SK-N-SH (cell line): ENCODE results near the gene MLIP. TPM values are rescaled to one million over a fixed set of nuclear protein-coding genes. Genes with fewer than 3 reads are reported as not detected.

ENCODE experiments used
- CTCF ChIA-PET: fragments of 300-600, 350-600 bp; formaldehyde crosslinking; extraction: SDS; loops from one replicate; lab custom pipeline; 2021; lab: Yijun Ruan, JAX
- POLR2A ChIA-PET: fragments of 350-600 bp; sonication (Branson Sonifier 250); formaldehyde crosslinking; extraction: SDS; loops from one replicate; lab custom pipeline; 2020; ENCODE audit warnings: antibody characterized with exemption, inconsistent platforms; lab: Yijun Ruan, JAX
- DNase-seq: peaks from one replicate; pipeline ENCODE4 v3.0.0; 2012
- H2AFZ ChIP-seq: fragments of 200-600 bp; sonication (generic); 2 replicates; pipeline ENCODE4 v1.8.1; 2016; ENCODE audit warnings: antibody characterized with exemption, mild to moderate bottlenecking, low read depth
- H3F3A ChIP-seq: fragments of 200-600 bp; sonication (generic); replicated peaks from 2 replicates; pipeline ENCODE3; 2016; ENCODE audit warnings: antibody characterized with exemption, mild to moderate bottlenecking; ENCODE audit not compliant: insufficient read depth
- H3K27ac ChIP-seq, 2 experiments: fragments of 200-500 bp in 1 of 2; fragments of 200-600 bp in 1 of 2; sonication (Bioruptor generic) in 1 of 2; sonication (generic), shearing (Covaris generic) in 1 of 2; 2 replicates each; pipeline versions ENCODE4 v1.5.1 to v1.6.1; 2014 to 2016; ENCODE audit warnings: low read depth in 2 of 2, inconsistent platforms in 1 of 2, low read length in 1 of 2, mild to moderate bottlenecking in 1 of 2, mixed read lengths in 1 of 2
- H3K27me3 ChIP-seq: fragments of 200-600 bp; sonication (generic), shearing (Covaris generic); 2 replicates; pipeline ENCODE4 v1.6.1; 2016; ENCODE audit warnings: mixed run types; ENCODE audit not compliant: insufficient read depth
- H3K36me3 ChIP-seq, 2 experiments: fragments of 200-500 bp in 1 of 2; fragments of 200-600 bp in 1 of 2; sonication (Bioruptor generic) in 1 of 2; sonication (generic) in 1 of 2; replicated peaks in 1 of 2; 2 replicates each; pipeline versions ENCODE3 to v1.5.1; 2014 to 2016; ENCODE audit warnings: low read length in 1 of 2, mild to moderate bottlenecking in 1 of 2; ENCODE audit not compliant: insufficient read depth in 2 of 2, control insufficient read depth in 1 of 2
- H3K4me1 ChIP-seq, 2 experiments: fragments of 200-500 bp in 1 of 2; fragments of 200-600 bp in 1 of 2; sonication (Bioruptor generic) in 1 of 2; sonication (generic), shearing (Covaris generic) in 1 of 2; 2 replicates each; pipeline versions ENCODE4 v1.5.1 to v1.6.1; 2014 to 2016; ENCODE audit warnings: low read depth in 1 of 2, low read length in 1 of 2, mixed run types in 1 of 2; ENCODE audit not compliant: insufficient read depth in 2 of 2, control insufficient read depth in 1 of 2
- H3K4me2 ChIP-seq: fragments of 200-600 bp; sonication (generic), shearing (Covaris generic); 2 replicates; pipeline ENCODE4 v1.6.1; 2017; ENCODE audit warnings: mixed run types
- H3K4me3 ChIP-seq, 2 experiments: fragments of 200-500 bp in 1 of 2; fragments of 200-600 bp in 1 of 2; sonication (Bioruptor generic) in 1 of 2; sonication (generic), shearing (Covaris generic) in 1 of 2; 2 replicates each; pipeline versions ENCODE4 v1.5.1 to v1.8.1; 2014 to 2016; ENCODE audit warnings: low read depth in 2 of 2, inconsistent platforms in 1 of 2, low read length in 1 of 2, mild to moderate bottlenecking in 1 of 2, mixed read lengths in 1 of 2, moderate library complexity in 1 of 2
- H3K79me2 ChIP-seq: fragments of 200-600 bp; sonication (generic); 2 replicates; pipeline ENCODE4 v1.8.1; 2017; ENCODE audit warnings: mild to moderate bottlenecking; ENCODE audit not compliant: insufficient read depth
- H3K9ac ChIP-seq: fragments of 200-600 bp; sonication (generic); 2 replicates; pipeline ENCODE4 v1.6.1; 2017; ENCODE audit warnings: mixed run types
- H3K9me2 ChIP-seq: fragments of 200-600 bp; sonication (generic); 2 replicates; pipeline ENCODE4 v1.6.1; 2017; ENCODE audit warnings: mixed run types
- H3K9me3 ChIP-seq: fragments of 200-600 bp; sonication (generic); 2 replicates; pipeline ENCODE4 v1.6.1; 2017; ENCODE audit warnings: mixed run types, mild to moderate bottlenecking, moderate library complexity
- H4K20me1 ChIP-seq: fragments of 200-600 bp; sonication (generic); 2 replicates; pipeline ENCODE4 v1.6.1; 2017; ENCODE audit warnings: mild to moderate bottlenecking, mixed run types; ENCODE audit not compliant: insufficient read depth
- ELF1 ChIP-seq: IDR thresholded peaks from 2 replicates; pipeline ENCODE4 v1.4.0; 2012
- EZH2phosphoT487 ChIP-seq: fragments of 200-600 bp; sonication (generic); IDR thresholded peaks from 2 replicates; pipeline ENCODE4 v1.6.1; 2017; ENCODE audit warnings: low read depth, mixed run types, mild to moderate bottlenecking, antibody characterized with exemption, moderate library complexity, borderline replicate concordance
- FOXJ3 ChIP-seq: sonication (generic); formaldehyde crosslinking; IDR thresholded peaks from 2 replicates; pipeline ENCODE4 v1.5.1; 2020; ENCODE audit warnings: mild to moderate bottlenecking, missing genetic modification reagents
- GABPA ChIP-seq: IDR thresholded peaks from 2 replicates; pipeline ENCODE4 v1.4.0; 2012; ENCODE audit warnings: low read depth, mild to moderate bottlenecking
- IRF3 ChIP-seq: fragments of 150-350 bp; IDR thresholded peaks from 2 replicates; pipeline ENCODE4 v1.6.1; 2016; ENCODE audit warnings: mild to moderate bottlenecking, low read depth, low read length
- MEF2A ChIP-seq: IDR thresholded peaks from 2 replicates; pipeline ENCODE4 v1.4.0; 2012; ENCODE audit warnings: low read depth, borderline replicate concordance
- PBX3 ChIP-seq: IDR thresholded peaks from 2 replicates; pipeline ENCODE4; 2012
- RCOR1 ChIP-seq: fragments of 150-350 bp; IDR thresholded peaks from 2 replicates; pipeline ENCODE4 v1.6.1; 2017; ENCODE audit warnings: antibody characterized with exemption, low read length
- REST ChIP-seq: IDR thresholded peaks from 2 replicates; pipeline ENCODE4 v1.6.1; 2012; ENCODE audit warnings: mild to moderate bottlenecking, low read depth, low read length, moderate library complexity
- RFX5 ChIP-seq: IDR thresholded peaks from 2 replicates; pipeline ENCODE4 v1.6.1; 2012; ENCODE audit warnings: mild to moderate bottlenecking, improper control_type of control experiment, low read length
- RXRA ChIP-seq: IDR thresholded peaks from 2 replicates; pipeline ENCODE4 v1.4.0; 2012; ENCODE audit warnings: low read depth, mild to moderate bottlenecking, borderline replicate concordance
- SMC3 ChIP-seq: IDR thresholded peaks from 2 replicates; pipeline ENCODE4 v1.6.1; 2012; ENCODE audit warnings: low read depth, low read length, improper control_type of control experiment
- TAF1 ChIP-seq: IDR thresholded peaks from 2 replicates; pipeline ENCODE4 v1.6.1; 2012; ENCODE audit warnings: low read depth, mild to moderate bottlenecking, low read length, moderate library complexity, borderline replicate concordance
- TCF12 ChIP-seq: IDR thresholded peaks from 2 replicates; pipeline ENCODE4 v1.4.0; 2012
- TEAD4 ChIP-seq: IDR thresholded peaks from 2 replicates; pipeline ENCODE4 v1.4.0; 2012; ENCODE audit warnings: mild to moderate bottlenecking, borderline replicate concordance; ENCODE audit not compliant: insufficient read depth
- USF2 ChIP-seq: fragments of 150-350 bp; IDR thresholded peaks from 2 replicates; pipeline ENCODE4 v1.6.1; 2017; ENCODE audit warnings: antibody characterized with exemption, low read length, low read depth, borderline replicate concordance
- WGBS: methylation state at CpG from one replicate; pipeline ENCODE4 v1.1.6; 2017; ENCODE audit warnings: low lambda C conversion rate; 5-methylcytosine and 5-hydroxymethylcytosine counted together
- polyA plus RNA-seq, 3 experiments: library from polyadenylated mRNA; depleted of rRNA; stranded (reverse); fragments of >200 nt; gene quantifications; 2 replicates each; pipeline ENCODE4 v1.2.3, GENCODE V29; 2012
- TF ChIP-seq, protein P1 (sequence below): IDR thresholded peaks from 2 replicates; pipeline ENCODE4 v1.4.0; 2012; ENCODE audit warnings: low read depth, borderline replicate concordance

Gene MLIP
- polyA plus RNA-seq, 1 of the 3 experiments (the other 2 are of a cell fraction) = not detected

DNA sequence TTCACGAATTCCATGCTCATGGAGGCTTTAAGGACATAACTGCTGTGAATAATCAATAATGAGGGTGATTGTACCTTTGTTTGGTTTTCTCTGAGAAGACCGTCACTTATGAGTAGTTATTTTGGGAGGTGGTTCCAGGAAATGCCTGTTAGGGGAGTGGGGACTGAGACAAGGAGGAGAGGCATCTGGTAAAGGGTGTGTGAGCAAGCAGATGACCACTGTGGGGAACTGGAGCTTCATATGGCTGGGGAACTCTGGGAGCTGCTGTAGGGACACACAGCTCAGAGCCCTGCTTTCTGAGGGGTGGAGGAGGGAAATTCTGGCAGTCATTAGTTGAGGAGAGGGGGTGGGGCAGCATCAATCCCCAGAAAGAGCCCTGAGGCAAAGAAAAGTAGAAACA lies 125.7 kb downstream of the MLIP start:
- Histone ChIP-seq H3K79me2 (no peaks in the 10 kb centered on the region), H3K36me3 (no peaks in the 10 kb centered on the region), H3K4me3 (no peak overlapping the region), H3K9ac (no peak overlapping the region), H4K20me1 (no peaks in the 10 kb centered on the region), H2AFZ (no peak overlapping the region), H3K4me2 (no peak overlapping the region), H3K9me2 (no peaks in the 10 kb centered on the region), H3K9me3 (no peaks in the 10 kb centered on the region), H3F3A (peaks cover 4% of the 10 kb centered on the region), H3K4me1 (peaks cover 0 to 3% of the 10 kb centered on the region in 2 experiments; a peak in 1 of 4 replicates), H3K27me3 (peaks cover 9% of the 10 kb centered on the region; the same call in 1 of the 2 replicates), H3K27ac (no peak overlapping the region)
- ChIA-PET CTCF (no interaction called here), POLR2A (no interaction called here)
- TF ChIP-seq SMC3 = no peak
- TF ChIP-seq ELF1 = no peak
- TF ChIP-seq RCOR1 = no peak
- no peak for TF ChIP-seq USF2
- TF ChIP-seq TAF1 = no peak
- no peak for TF ChIP-seq EZH2phosphoT487
- TF ChIP-seq RXRA = no peak
- no peak for TF ChIP-seq TEAD4
- TF ChIP-seq TCF12 = no peak
- no peak for TF ChIP-seq PBX3
- no peak for TF ChIP-seq FOXJ3 (CRISPR knock-in tag)
- TF ChIP-seq, protein P1, sequence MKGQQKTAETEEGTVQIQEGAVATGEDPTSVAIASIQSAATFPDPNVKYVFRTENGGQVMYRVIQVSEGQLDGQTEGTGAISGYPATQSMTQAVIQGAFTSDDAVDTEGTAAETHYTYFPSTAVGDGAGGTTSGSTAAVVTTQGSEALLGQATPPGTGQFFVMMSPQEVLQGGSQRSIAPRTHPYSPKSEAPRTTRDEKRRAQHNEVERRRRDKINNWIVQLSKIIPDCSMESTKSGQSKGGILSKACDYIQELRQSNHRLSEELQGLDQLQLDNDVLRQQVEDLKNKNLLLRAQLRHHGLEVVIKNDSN = no peak
- no peak for TF ChIP-seq MEF2A
- TF ChIP-seq IRF3 = no peak
- TF ChIP-seq REST = no peak
- no peak for TF ChIP-seq RFX5
- no peak for TF ChIP-seq GABPA
- no peak for DNase-seq
- 19% methylated on average over 2 of the region's 2 CpGs for WGBS
